GM12872 (cell line): ENCODE results near the gene TNIP1.

ENCODE experiments used
- TF ChIP-seq, protein P1 (sequence below): IDR thresholded peaks from 3 replicates; pipeline ENCODE4 v1.5.1; 2011; ENCODE audit warnings: low read depth, mild to moderate bottlenecking, low read length, moderate library complexity; ENCODE audit not compliant: insufficient read depth

TNIP1 gene

DNA sequence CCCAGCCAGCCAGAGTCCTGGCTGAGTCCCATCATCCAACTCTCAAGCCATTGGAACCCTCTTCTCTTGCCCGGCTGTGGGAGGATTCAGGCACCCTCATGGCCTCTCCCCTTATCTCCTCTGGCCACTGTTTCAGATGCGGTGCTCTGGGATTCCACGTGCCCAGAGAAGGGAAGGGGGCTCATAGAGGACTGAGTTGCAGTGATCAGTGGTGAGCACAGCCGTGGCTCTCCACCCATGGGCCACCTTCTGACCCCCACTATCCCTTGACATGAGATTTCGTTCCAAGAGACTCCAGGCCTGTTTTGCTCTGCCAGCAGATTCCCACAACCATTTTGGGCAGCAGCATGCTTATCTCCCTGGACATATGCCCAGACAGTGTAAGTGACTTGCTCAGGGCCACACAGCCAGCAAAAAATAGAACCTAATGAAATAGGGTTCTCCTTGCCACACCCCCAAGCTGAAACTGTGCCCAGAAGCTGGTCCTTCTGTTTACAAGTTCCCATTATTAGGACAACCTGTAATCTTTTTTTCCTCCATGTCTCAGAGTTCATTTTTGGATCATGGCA, 57.7 kb downstream of the TNIP1 start:
- TF ChIP-seq, protein P1, sequence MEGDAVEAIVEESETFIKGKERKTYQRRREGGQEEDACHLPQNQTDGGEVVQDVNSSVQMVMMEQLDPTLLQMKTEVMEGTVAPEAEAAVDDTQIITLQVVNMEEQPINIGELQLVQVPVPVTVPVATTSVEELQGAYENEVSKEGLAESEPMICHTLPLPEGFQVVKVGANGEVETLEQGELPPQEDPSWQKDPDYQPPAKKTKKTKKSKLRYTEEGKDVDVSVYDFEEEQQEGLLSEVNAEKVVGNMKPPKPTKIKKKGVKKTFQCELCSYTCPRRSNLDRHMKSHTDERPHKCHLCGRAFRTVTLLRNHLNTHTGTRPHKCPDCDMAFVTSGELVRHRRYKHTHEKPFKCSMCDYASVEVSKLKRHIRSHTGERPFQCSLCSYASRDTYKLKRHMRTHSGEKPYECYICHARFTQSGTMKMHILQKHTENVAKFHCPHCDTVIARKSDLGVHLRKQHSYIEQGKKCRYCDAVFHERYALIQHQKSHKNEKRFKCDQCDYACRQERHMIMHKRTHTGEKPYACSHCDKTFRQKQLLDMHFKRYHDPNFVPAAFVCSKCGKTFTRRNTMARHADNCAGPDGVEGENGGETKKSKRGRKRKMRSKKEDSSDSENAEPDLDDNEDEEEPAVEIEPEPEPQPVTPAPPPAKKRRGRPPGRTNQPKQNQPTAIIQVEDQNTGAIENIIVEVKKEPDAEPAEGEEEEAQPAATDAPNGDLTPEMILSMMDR = no peak

DNA sequence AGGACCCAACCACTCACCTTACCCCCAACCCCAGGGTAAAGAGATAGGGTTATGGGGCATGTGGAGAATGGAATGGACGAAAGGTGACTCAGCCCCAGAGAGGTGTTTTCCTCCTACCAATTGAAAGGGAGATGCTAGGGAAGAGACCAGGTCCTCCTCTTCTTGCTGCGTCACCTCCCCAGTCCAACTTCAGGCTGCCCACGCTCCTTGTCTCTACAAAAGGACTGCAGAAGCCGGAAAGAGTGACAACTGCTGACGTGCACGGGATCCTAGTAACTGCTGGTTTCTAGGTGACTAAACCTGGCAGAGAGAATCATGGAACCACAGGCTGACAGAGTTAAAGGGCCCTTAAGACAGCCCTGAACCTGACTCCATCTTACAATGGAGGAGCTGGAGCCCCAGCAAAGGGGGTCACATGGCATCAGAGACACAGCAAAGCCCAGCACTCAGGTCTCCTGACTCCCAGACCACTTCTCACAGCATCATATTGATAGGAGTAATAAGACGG, 58.3 kb downstream of the TNIP1 start:
- TF ChIP-seq, protein P1 = no peak

DNA sequence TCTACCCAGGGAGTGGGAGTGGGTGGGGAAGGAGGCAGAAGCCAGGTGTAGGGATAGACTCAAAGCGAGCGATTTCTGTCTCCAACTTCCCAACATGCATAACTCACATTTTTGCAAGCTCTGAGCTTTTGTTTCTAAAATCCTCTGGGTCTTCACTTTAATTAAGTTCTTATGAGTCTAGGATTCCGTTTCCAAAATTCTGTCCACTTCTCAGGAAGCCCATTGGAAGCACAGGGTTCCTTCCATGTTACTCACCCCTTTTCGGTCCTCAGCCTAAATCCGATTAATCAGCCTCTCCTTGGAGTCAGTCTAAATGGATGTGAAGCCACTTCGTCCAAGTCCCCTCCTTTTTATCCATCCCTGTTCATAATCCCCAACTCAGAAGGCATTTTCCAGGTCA, 59.1 kb downstream of the TNIP1 start:
- TF ChIP-seq, protein P1 = no peak

DNA sequence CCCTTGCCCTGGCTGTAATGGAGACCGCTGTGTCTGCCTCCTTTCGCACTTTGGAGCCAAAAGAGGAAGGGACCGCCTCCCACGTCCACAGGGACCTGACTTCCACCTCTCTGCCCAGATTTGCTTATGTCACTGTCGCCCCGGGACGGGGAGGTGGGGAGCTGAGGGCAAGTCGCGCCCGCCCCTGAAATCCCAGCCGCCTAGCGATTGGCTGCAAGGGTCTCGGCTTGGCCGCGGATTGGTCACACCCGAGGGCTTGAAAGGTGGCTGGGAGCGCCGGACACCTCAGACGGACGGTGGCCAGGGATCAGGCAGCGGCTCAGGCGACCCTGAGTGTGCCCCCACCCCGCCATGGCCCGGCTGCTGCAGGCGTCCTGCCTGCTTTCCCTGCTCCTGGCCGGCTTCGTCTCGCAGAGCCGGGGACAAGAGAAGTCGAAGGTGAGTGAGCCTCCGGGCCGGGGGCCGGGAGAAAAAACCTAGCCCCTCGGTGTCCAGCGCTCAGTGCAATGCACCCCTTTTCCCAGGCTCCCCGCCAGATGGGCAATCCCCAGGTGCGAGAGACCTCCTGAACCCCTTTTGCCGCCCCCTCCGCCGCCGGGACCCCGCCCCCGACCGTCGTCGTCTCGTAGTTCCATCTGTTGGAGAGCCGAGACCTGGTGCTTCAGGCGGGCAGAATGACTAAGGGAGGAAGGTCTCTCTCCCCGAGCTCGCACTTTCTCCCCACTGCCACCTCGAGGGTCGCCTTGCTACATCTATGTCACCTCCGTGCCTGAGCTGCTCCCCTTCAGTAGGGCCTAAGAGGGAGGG, 60.3 kb downstream of the TNIP1 start, which contains the start of gene GPX3:
GPX3 (plus strand) TSS at position 288 of the 807 bp plus-strand sequence; CDS start at position 352, 64 bp downstream.
- TF ChIP-seq, protein P1 = no peak

DNA sequence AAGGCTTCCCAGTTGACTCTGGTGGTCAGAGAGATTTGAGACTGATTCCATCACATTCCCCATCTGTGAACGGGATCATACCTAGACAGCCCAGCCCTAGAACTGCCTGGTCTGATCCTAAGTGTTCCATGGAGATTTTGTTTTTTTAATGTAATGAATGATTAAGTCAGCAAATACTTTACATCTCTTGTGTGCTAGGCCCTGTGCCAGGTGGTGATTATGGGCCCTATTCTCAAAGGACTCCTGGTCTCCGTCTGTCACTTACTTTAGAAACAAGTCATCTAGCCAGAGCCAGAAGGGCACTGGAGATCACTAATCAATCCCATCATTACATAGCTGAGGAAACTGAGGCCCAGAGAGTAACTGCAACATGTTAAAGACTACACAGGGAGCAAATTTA, 61.5 kb downstream of the TNIP1 start:
- TF ChIP-seq, protein P1 = no peak

DNA sequence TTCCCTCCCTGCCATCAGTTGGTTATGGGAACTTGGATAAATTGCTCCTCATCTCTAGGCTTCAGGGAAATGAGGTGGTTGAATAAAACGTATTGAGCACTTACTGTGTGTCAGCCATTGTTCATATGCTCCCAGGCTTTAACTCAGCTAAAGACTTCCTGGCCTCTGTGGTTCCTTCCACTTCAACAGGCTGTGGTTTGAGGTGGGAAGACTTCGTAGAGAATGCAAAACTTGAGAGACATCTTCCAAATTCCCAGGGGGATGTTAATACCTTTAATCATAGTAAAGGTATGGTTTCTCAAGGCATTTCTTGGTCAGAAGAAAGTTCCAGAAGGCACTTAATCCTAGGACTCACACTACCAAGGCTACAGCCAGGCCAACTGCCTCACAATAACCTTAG, 62.0 kb downstream of the TNIP1 start:
- TF ChIP-seq, protein P1 = no peak

DNA sequence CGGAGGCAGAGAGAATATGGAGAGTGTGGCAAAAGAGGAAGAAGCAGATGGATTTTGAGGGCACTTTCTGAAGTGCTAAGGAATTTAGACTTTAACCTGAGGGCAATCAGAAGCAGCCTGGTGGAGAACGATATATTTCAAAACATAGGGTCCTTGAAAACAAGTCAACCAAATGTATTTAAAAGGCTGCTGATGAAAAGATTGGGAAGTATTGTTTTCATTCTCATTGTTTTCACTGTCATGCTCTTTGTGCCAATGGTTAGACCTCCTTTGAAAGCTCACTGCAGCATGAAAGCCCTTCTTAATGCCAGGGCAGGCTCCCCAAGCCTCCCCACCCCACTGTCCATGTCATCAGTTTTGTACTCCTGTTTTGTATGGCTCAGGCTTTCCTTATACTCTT, 62.9 kb downstream of the TNIP1 start:
- TF ChIP-seq, protein P1 = no peak
